ENCODE data around the gene OR7G1.
"Not testable (repeated sequence)": the region's sequence is repeated elsewhere in the genome, so short reads cannot be mapped to it uniquely, and the experiment has no call there.

The OR7G1 gene

DNA sequence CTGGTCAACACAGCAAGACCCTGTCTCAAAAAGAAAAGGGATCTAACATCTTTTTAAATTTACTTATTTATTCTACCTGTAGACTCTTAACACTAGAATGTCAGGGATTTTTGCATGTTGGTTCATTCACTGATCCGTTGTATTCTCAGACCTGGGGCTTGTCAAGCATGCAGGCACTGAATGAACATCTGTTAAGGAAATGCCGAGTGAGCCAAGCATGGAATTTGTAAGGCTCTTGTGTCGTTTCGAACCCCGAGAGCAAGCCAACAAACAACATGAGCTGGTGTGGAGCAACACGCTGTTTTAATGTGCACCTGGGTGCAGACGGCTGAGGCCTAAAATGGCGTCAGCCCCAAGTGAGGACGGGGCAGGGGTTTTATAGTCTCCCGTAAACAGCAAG is 38.7 kb downstream of the OR7G1 start:
- DNase-seq (ENCODE audit: low spot score): no peak

DNA sequence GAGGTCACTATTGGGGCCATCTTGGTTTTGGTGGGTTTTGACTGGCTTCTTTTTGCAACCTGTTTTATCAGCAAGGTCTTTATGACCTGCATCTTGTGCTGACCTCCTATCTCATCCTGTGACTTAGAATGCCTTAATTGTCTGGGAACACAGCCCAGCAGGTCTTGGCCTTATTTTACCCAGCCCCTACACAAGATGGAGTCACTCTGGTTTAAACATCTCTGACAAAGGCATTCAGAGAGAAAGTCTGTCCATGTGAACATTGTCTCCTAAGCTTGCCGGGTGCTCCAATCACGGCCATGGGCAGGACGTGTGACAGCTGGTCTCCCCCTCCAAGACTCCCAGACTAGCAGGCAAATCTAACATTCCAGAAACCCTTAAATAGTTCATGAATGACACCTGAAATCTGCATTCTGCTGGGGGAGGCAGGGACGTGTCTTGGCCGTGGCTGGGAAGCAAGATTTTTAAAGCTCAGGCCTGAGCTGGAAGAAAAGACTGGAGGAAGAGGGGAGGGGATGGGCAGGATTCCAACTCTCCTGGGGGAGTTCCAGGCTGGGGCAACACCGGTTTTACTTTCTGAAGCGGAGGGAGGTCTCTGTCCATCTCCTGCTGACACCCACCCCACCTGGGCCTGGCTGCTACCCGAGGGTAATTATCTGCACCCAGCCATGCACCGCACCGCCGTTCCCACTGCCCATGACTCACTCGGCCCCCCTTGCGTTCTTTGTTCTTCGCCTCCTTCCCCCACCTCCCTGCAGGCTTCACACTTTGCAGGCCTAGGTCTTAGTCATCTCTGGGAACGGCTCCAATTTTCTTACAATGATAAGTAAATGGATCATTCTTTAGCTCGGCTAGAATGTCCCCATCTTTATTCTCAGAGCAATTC is 40.3 kb downstream of the OR7G1 start:
- DNase-seq (ENCODE audit: low spot score): peak; percentile 77

GRCh38 chr19:9073806-9074205 is 41.8 kb downstream of the OR7G1 start:
- no peak for DNase-seq (ENCODE audit: low spot score)

- DNase-seq (ENCODE audit: low spot score): not testable (repeated sequence)
Measured at GRCh38 chr19:9071720-9072119, 43.8 kb downstream of the OR7G1 start.

- no peak for DNase-seq (ENCODE audit: low spot score)
Measured at GRCh38 chr19:9070066-9070465, 45.5 kb downstream of the OR7G1 start.

DNA sequence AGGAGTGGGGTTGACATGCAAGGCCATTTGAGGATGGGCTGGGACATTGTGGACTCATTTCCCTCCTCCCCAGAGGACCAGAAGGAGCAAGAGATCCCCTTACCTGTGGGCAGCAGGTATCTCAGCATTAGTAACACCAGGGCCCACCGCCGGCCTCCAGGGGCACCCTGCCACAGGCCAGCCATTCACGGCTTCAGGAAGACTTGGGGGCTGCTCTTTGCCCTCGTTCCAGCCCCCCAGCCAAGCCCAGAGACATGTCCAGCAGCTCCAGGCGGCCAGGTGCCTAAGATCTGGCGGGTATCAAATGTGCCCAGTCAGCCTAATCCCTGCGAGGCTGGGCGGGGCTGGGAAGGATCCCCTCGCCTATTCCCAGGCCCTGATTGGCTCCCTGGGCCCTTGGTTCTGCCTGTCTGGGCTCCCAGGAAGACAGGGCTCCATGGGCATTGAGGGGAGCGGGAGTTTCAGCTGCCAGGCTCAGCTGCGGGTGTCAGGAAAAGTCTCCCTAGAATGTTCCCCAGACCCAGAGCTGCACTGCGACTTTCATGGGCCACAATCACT is 50.0 kb downstream of the OR7G1 start:
- DNase-seq (ENCODE audit: low spot score): no peak

Measured in left forelimb (tissue), 1 donor.